ENCODE results near the gene FRS3.

Gene FRS3

GRCh38 chr6:41732591-41733359 lies 46.9 kb downstream of the FRS3 start:
- in situ Hi-C loops (cut with MboI; ENCODE audit: low pct_unique_long_range_greater_than_20kb, low sequenced_read_pairs): no loop called here
- DNase-seq: no peak

DNA sequence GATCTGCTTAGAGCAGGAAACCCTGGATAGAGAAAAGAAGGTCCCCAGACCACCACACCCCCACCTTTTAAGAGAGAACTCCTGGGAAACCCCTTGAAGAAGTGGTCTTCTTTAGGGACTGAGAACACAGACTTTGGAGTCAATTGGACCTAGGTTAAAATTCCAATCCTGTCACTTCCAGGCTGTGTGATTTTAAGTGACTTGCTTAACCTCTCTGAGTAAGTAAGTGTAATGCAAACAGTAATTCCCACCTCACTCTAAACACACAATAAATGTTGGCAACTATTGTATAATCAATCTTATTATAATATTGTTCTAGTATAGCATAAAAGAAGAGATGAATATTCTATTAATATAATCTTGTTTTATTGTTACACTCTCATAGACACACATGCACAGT lies 47.6 kb downstream of the FRS3 start:
- in situ Hi-C loops (cut with MboI; ENCODE audit: low pct_unique_long_range_greater_than_20kb, low sequenced_read_pairs): no loop called here
- DNase-seq: no peak

DNA sequence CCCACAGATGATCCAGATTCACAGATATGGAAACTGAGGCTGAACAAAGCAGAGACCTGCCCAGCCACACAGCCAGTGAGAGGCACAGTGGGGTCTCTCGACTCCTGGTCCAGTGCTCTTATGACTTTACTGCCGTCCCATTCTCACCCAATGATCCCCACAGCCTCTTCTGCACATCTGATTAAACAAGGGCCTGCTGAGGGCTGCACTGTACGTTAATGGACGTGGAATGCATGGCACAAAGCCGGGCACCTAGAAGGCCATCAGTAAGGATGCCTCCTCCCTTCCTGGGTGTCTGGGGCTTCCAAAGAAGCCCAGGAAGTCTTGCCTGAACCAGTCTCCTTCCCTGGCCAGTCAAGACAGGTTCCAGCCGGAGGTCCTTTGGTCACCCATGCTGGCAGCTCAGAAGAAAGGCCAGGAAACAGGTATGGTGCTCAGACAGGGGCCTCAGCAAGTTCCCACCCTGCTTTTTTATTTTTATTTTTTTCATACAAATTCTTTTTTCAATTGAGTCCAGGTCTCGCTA lies 48.1 kb downstream of the FRS3 start:
- in situ Hi-C loops (cut with MboI; ENCODE audit: low pct_unique_long_range_greater_than_20kb, low sequenced_read_pairs): no loop called here

GRCh38 chr6:41730531-41731436 lies 48.9 kb downstream of the FRS3 start:
- in situ Hi-C loops (cut with MboI; ENCODE audit: low pct_unique_long_range_greater_than_20kb, low sequenced_read_pairs): no loop called here
- DNase-seq: no peak

More for the DNA sequence above, 48.1 kb downstream of the FRS3 start:
- DNase-seq: no peak

- no peak for DNase-seq
- in situ Hi-C loops (cut with MboI; ENCODE audit: low pct_unique_long_range_greater_than_20kb, low sequenced_read_pairs): no loop called here
These were observed 50.1 kb downstream of the FRS3 start for GRCh38 chr6:41729624-41730023.

DNA sequence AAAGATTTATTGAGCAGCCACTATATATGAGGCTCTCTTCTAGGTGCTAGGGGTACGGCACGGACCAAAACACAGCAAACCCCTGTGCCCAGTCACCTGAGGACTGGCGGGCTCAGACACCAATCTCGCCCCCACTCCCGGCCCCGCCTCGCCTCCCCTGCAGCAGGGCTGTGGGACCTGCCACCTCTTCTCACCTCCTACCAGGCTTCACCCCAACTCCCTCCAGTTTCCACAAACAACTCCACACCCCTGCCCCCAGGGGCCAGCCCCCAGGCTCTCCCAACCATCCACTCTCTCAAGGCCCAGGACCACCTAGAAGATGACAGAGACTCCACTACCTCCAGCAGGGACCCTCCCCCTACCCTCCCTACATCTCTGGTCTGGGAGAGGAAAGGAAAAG lies 50.7 kb downstream of the FRS3 start:
- no peak for DNase-seq
- in situ Hi-C loops (cut with MboI; ENCODE audit: low pct_unique_long_range_greater_than_20kb, low sequenced_read_pairs): no loop called here

- DNase-seq: no peak
- in situ Hi-C loops (cut with MboI; ENCODE audit: low pct_unique_long_range_greater_than_20kb, low sequenced_read_pairs): no loop called here
These were observed 51.4 kb downstream of the FRS3 start for GRCh38 chr6:41728073-41728936.

- in situ Hi-C loops (cut with MboI; ENCODE audit: low pct_unique_long_range_greater_than_20kb, low sequenced_read_pairs): no loop called here
- no peak for DNase-seq
These were observed 52.0 kb downstream of the FRS3 start for GRCh38 chr6:41727705-41728072.

- no peak for DNase-seq
- in situ Hi-C loops (cut with MboI; ENCODE audit: low pct_unique_long_range_greater_than_20kb, low sequenced_read_pairs): no loop called here
These were observed 52.8 kb downstream of the FRS3 start for GRCh38 chr6:41726876-41727275.

- no peak for DNase-seq
- in situ Hi-C loops (cut with MboI; ENCODE audit: low pct_unique_long_range_greater_than_20kb, low sequenced_read_pairs): no loop called here
These were observed 54.9 kb downstream of the FRS3 start for GRCh38 chr6:41724586-41725501.

- in situ Hi-C loops (cut with MboI; ENCODE audit: low pct_unique_long_range_greater_than_20kb, low sequenced_read_pairs): no loop called here
- DNase-seq: peak; percentile 23
These were observed 55.5 kb downstream of the FRS3 start for GRCh38 chr6:41724228-41724580.

DNA sequence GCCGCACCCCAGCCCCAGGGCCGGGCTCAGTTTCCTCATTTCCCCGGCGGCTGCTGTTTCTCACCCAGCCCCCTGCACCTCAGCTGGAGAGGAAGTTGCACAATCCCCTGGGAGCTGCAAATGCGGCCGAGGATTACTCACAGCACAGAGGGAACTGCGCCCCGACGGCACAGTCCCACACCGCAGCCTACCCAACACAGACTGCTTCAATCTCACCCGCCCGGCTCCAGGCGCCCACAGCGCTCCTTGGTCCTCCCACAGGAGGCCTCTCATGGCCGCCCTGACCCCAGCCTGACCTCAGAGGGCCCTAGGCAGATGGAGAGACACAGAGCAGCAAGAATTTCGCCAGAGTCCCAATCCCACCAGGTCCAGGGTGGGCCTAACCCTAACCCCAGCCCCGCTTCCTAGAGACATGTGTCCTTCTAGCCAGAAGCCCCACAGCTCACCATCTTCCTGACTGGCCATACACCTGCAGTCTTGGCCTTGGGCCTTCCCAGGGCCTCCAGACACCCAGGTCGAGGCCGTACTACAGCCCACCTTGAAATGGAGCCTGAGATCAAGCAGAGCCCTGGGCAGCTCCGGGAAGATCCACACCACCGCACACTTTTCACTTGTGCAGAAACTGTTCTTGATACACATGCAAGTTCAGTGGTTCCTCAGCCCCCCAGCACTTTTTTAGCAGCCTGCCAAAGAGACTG lies 56.0 kb downstream of the FRS3 start:
- peak; percentile 94 for DNase-seq
- in situ Hi-C loops (cut with MboI; ENCODE audit: low pct_unique_long_range_greater_than_20kb, low sequenced_read_pairs): no loop called here

DNA sequence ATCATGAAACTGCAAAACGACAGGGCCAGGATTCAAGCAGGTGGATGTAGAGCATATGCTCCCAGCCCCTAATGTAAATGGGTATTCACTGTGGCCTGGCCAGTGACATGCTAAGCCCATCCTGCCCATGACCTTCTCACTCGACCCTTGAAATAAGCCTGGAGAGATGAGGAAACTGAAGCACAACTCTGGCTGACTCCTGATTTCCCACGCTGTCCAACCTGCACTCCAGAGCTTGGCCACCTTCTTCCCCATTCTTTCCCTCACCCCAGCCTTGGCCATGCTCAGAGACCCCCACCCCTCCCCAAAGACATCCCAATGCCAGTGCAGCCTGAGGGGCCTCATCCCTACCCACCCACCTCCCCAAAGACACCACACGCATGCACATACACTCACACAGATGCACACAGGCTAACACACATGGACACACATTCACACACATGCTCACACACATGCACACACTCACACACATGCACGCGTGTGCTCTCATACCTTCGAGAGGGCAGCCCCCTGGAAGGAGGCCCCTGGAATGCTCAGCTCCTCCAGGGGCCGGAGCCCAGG lies 56.7 kb downstream of the FRS3 start:
- no peak for DNase-seq
- in situ Hi-C loops (cut with MboI; ENCODE audit: low pct_unique_long_range_greater_than_20kb, low sequenced_read_pairs): no loop called here

DNA sequence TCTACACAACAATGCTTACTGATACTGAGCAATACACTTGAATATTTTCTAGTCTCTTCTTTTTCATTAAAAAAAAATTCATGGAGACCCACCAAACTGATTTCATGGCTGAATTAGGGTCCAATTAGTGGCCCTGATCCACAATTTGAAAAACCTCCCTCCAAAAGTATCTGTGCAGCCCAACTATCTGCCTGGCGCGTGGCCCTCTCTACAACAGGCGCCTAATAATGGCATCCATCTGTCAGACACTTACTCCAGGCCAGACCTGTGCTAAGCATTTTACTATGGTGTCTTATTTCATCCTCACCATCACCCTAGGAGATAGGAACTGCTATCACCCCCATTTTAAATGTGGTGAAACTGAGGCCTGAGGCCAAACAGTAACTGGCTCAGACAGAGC lies 58.3 kb downstream of the FRS3 start:
- in situ Hi-C loops (cut with MboI; ENCODE audit: low pct_unique_long_range_greater_than_20kb, low sequenced_read_pairs): no loop called here
- DNase-seq: no peak

DNA sequence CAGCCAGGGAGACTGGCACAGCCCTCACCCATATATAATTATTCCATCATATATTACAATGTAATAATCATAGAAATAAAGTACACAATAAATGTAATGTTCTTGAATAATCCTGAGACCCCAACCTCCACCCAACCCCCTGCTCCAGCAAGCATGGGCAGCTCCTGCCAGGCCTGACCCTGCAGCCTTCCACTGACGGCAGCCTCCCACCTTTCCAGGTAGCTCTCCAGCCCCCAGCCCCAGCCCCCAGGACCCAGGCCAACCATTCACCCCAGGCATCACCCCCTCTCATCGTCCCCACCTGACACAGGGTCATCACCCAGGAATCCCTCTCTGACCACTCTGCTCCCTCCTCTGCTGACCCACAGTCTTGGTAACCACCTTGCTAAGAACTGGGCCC lies 58.9 kb downstream of the FRS3 start:
- no peak for DNase-seq
- in situ Hi-C loops (cut with MboI; ENCODE audit: low pct_unique_long_range_greater_than_20kb, low sequenced_read_pairs): no loop called here

DNA sequence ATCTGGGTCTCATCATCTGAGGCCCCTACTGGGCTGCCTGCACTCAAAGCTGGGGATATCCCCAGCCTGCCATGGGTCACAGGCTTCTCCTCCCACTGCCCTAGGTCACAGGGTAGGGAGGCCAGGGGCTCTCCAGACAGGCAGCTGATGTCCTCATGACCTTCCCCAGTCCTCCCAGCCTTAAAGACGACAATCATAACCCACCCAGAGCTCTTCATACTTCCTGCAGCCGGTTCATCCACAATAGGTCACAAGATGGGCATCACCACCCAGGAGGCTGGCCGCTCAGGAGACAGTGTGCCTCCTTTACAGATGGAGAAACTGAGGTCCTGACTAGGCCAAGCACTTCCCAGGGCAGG lies 59.5 kb downstream of the FRS3 start:
- no peak for DNase-seq
- in situ Hi-C loops (cut with MboI; ENCODE audit: low pct_unique_long_range_greater_than_20kb, low sequenced_read_pairs): no loop called here

Measured in KBM-7 (cell line).